ENCODE data around the gene NUP188.
"Not testable (repeated sequence)": the region's sequence is repeated elsewhere in the genome, so short reads cannot be mapped to it uniquely, and the experiment has no call there.

DNA sequence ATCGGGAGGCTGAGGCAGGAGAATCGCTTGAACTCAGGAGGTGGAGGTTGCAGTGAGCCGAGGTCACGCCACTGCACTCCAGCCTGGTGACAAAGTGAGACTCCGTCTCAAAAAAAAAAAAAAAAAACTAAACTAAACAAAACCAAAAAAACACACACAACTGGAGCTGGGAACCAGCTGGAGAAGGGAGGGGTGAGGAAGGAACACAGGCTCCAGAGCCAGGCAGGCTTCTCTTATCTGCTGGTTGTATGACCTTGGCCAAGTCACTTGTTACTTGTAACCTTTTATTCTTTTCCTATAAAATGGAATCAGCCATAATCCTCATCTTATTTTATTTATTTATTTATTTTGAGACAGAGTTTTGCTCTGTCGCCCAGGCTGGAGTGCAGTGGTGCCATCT is 56.7 kb downstream of the NUP188 start:
- TF ChIP-seq YY1 (IDR thresholded peaks at IDR 0.05; ENCODE audit: insufficient read depth, insufficient read length); ZNF274 (IDR thresholded peaks at IDR 0.05; ENCODE audit: low read depth, low read length): not testable (repeated sequence)

All from NT2/D1 (cell line).